ENCODE data around the gene S100A9.

The S100A9 gene

DNA sequence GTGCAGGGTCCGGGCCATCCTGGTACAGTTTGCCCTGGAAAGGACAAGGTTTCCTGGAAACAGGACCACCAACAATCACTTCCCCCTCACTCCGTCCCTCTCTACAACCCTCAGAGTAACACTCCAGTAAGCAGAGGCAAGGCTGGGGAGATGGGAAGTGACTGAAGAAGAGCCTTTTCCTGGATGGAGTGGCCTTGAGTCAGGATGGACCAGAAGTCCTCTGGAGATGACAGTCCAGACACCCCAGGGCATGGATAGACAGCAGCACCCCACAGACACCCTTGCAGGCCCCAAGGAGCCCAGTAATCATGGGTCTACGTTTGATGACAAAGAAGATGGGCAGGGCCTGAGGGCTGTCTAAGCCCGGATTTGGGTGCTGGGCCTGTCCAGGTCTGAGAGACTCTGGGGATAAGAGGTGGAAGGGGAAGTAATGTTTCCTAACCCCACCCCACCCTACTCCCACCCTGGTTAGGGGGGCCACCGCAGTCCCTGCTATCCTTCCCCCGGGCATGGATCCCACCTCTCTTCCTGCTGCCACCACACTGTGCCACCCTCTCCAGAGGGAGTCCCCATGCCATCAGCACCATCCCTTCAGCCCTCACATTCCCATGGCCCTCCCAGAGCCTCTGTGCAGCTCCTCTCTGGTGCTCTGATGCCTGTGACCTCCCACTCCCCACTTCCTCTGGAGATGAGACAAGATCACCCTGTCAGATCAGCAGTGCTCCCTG lies 40.4 kb downstream of the S100A9 start:
- ATAC-seq, result no peak

DNA sequence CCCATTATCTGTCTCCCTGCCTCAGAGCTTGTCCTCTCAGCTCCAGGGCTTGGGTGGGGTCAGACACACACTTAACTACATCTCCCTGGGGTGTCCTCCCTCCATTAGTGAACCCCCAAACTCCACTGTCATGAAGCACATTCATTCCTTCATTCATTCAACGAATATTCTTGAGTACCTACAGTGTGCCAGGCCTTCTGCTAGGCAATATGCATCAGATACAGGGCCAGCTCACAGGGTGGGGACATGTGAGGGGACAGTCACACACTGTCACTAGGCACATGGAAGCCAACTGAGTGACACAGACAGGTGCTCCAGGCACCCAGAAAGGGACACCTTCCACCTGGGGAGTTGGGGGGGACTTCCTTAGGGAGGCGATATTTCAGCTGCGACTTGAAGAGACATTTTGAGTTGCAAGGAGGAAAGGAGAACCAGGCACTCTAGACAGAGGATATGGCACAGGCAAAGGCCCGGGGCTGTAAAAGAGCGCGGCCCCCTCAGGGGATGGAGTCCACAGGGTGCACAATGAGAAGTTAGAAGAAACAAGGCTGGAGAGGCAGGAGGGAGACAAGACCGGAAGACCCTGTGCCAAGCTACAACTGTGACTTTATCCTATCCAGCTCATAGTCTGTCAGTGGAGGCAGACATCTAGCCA lies 41.9 kb downstream of the S100A9 start:
- ATAC-seq, result no peak
- no peak for TF ChIP-seq ZFP30 (CRISPR knock-in tag; IDR thresholded peaks at IDR 0.05)
- TF ChIP-seq, protein P1, sequence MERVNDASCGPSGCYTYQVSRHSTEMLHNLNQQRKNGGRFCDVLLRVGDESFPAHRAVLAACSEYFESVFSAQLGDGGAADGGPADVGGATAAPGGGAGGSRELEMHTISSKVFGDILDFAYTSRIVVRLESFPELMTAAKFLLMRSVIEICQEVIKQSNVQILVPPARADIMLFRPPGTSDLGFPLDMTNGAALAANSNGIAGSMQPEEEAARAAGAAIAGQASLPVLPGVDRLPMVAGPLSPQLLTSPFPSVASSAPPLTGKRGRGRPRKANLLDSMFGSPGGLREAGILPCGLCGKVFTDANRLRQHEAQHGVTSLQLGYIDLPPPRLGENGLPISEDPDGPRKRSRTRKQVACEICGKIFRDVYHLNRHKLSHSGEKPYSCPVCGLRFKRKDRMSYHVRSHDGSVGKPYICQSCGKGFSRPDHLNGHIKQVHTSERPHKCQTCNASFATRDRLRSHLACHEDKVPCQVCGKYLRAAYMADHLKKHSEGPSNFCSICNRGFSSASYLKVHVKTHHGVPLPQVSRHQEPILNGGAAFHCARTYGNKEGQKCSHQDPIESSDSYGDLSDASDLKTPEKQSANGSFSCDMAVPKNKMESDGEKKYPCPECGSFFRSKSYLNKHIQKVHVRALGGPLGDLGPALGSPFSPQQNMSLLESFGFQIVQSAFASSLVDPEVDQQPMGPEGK (CRISPR knock-in tag; IDR thresholded peaks at IDR 0.05; ENCODE audit: borderline replicate concordance), result no peak
- no peak for TF ChIP-seq PPARA (CRISPR knock-in tag; IDR thresholded peaks at IDR 0.05; ENCODE audit: borderline replicate concordance)
- TF ChIP-seq TOX (CRISPR knock-in tag; IDR thresholded peaks at IDR 0.05; ENCODE audit: borderline replicate concordance), result no peak
- no peak for TF ChIP-seq TCF4 (CRISPR knock-in tag; IDR thresholded peaks at IDR 0.05; ENCODE audit: borderline replicate concordance)
- TF ChIP-seq ZC3H10 (CRISPR knock-in tag; IDR thresholded peaks at IDR 0.05), result no peak
- TF ChIP-seq, protein P2, sequence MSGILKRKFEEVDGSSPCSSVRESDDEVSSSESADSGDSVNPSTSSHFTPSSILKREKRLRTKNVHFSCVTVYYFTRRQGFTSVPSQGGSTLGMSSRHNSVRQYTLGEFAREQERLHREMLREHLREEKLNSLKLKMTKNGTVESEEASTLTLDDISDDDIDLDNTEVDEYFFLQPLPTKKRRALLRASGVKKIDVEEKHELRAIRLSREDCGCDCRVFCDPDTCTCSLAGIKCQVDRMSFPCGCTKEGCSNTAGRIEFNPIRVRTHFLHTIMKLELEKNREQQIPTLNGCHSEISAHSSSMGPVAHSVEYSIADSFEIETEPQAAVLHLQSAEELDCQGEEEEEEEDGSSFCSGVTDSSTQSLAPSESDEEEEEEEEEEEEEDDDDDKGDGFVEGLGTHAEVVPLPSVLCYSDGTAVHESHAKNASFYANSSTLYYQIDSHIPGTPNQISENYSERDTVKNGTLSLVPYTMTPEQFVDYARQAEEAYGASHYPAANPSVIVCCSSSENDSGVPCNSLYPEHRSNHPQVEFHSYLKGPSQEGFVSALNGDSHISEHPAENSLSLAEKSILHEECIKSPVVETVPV (CRISPR knock-in tag; IDR thresholded peaks at IDR 0.05), result no peak
- no peak for TF ChIP-seq GLIS3 (CRISPR knock-in tag; IDR thresholded peaks at IDR 0.05)
- TF ChIP-seq BACH2 (CRISPR knock-in tag; IDR thresholded peaks at IDR 0.05; ENCODE audit: borderline replicate concordance), result no peak
- TF ChIP-seq ISL1 (CRISPR knock-in tag; IDR thresholded peaks at IDR 0.05), result no peak
- TF ChIP-seq ZNF8 (CRISPR knock-in tag; IDR thresholded peaks at IDR 0.05), result no peak
- TF ChIP-seq ARNTL (CRISPR knock-in tag; IDR thresholded peaks at IDR 0.05; ENCODE audit: borderline replicate concordance, low read depth), result no peak
- TF ChIP-seq RARB (CRISPR knock-in tag; IDR thresholded peaks at IDR 0.05), result no peak
- TF ChIP-seq, protein P3, sequence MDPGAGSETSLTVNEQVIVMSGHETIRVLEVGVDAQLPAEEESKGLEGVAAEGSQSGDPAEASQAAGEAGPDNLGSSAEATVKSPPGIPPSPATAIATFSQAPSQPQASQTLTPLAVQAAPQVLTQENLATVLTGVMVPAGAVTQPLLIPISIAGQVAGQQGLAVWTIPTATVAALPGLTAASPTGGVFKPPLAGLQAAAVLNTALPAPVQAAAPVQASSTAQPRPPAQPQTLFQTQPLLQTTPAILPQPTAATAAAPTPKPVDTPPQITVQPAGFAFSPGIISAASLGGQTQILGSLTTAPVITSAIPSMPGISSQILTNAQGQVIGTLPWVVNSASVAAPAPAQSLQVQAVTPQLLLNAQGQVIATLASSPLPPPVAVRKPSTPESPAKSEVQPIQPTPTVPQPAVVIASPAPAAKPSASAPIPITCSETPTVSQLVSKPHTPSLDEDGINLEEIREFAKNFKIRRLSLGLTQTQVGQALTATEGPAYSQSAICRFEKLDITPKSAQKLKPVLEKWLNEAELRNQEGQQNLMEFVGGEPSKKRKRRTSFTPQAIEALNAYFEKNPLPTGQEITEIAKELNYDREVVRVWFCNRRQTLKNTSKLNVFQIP (CRISPR knock-in tag; IDR thresholded peaks at IDR 0.05; ENCODE audit: borderline replicate concordance, low read depth), result no peak
- TF ChIP-seq, protein P4, sequence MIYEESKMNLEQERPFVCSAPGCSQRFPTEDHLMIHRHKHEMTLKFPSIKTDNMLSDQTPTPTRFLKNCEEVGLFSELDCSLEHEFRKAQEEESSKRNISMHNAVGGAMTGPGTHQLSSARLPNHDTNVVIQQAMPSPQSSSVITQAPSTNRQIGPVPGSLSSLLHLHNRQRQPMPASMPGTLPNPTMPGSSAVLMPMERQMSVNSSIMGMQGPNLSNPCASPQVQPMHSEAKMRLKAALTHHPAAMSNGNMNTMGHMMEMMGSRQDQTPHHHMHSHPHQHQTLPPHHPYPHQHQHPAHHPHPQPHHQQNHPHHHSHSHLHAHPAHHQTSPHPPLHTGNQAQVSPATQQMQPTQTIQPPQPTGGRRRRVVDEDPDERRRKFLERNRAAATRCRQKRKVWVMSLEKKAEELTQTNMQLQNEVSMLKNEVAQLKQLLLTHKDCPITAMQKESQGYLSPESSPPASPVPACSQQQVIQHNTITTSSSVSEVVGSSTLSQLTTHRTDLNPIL (CRISPR knock-in tag; IDR thresholded peaks at IDR 0.05; ENCODE audit: low read depth), result no peak
- TF ChIP-seq OSR1 (CRISPR knock-in tag; IDR thresholded peaks at IDR 0.05), result no peak

More for the DNA sequence above, 40.4 kb downstream of the S100A9 start:
- TF ChIP-seq, protein P3 (CRISPR knock-in tag; IDR thresholded peaks at IDR 0.05; ENCODE audit: borderline replicate concordance, low read depth), result no peak
- TF ChIP-seq ZNF70 (CRISPR knock-in tag; IDR thresholded peaks at IDR 0.05) (no peak), CSDC2 (CRISPR knock-in tag; IDR thresholded peaks at IDR 0.05) (no peak), ARNTL (CRISPR knock-in tag; IDR thresholded peaks at IDR 0.05; ENCODE audit: borderline replicate concordance, low read depth) (no peak), SNAI2 (CRISPR knock-in tag; IDR thresholded peaks at IDR 0.05) (no peak), ZFP30 (CRISPR knock-in tag; IDR thresholded peaks at IDR 0.05) (no peak)

DNA sequence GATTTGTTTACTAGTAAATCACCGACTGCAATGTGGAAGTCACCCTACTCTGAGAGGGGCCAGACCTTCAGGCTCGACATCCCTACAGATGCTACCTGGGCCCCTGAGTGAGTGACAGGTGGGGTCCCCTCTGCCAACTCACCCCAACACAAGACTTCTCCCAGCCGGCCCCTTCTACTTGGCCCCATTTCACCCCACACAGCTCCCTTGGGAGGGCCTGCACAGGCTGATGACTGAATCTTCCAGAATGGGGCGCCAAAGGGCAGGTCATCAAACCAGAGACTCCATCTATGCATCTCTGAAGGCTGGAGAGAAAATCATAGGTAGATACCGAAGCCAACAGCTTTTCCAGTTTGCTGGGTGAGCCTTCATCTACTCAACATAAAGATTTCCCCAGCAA lies 42.6 kb downstream of the S100A9 start:
- ATAC-seq, result peak; percentile 40; the same call in 2 of the 3 replicates
- TF ChIP-seq CSDC2 (CRISPR knock-in tag; IDR thresholded peaks at IDR 0.05) (no peak), ZNF8 (CRISPR knock-in tag; IDR thresholded peaks at IDR 0.05) (no peak), ARNTL (CRISPR knock-in tag; IDR thresholded peaks at IDR 0.05; ENCODE audit: borderline replicate concordance, low read depth) (no peak), SNAI2 (CRISPR knock-in tag; IDR thresholded peaks at IDR 0.05) (no peak), ESRRG (CRISPR knock-in tag; IDR thresholded peaks at IDR 0.05) (no peak), BACH2 (CRISPR knock-in tag; IDR thresholded peaks at IDR 0.05; ENCODE audit: borderline replicate concordance) (no peak), RARB (CRISPR knock-in tag; IDR thresholded peaks at IDR 0.05) (no peak), ZC3H10 (CRISPR knock-in tag; IDR thresholded peaks at IDR 0.05) (no peak), OSR1 (CRISPR knock-in tag; IDR thresholded peaks at IDR 0.05) (no peak), ZFP30 (CRISPR knock-in tag; IDR thresholded peaks at IDR 0.05) (no peak), ISL1 (CRISPR knock-in tag; IDR thresholded peaks at IDR 0.05) (no peak)
- TF ChIP-seq, protein P4 (CRISPR knock-in tag; IDR thresholded peaks at IDR 0.05; ENCODE audit: low read depth), result no peak
- TF ChIP-seq, protein P2 (CRISPR knock-in tag; IDR thresholded peaks at IDR 0.05), result no peak
- TF ChIP-seq, protein P3 (CRISPR knock-in tag; IDR thresholded peaks at IDR 0.05; ENCODE audit: borderline replicate concordance, low read depth), result no peak

Data from SK-N-SH treated with all-trans-retinoic acid at 6 μM for 48 hours (cell line).